PC-9 (cell line): Measurements from ENCODE around the gene NOTCH3.

Experiments
- CTCF ChIP-seq: fragments of 200-600 bp; sonication (generic); conservative IDR thresholded peaks from 2 replicates; pipeline ENCODE4 v1.6.1; 2017; ENCODE audit warnings: mixed run types, antibody characterized with exemption, mild to moderate bottlenecking, moderate library complexity
- EZH2 ChIP-seq: fragments of 200-600 bp; sonication (generic); IDR thresholded peaks from 2 replicates; pipeline ENCODE4 v1.8.0; 2017; ENCODE audit warnings: antibody characterized with exemption, low read depth

- TF ChIP-seq CTCF (no peak), EZH2 (no peak)
These were observed 704 bp upstream of the NOTCH3 start for GRCh38 chr19:15201374-15202023.
